ENCODE data around the gene CDH4. TPM values are rescaled to one million over a fixed set of nuclear protein-coding genes. Genes with fewer than 3 reads are reported as not detected.

CDH4 gene
- total and polyA plus RNA-seq, 2 of the 13 experiments (the other 11 are each of a cell fraction or from before 2014, with no cell fraction given), result not detected

- TF ChIP-seq FOXO1 (CRISPR knock-in tag; IDR thresholded peaks at IDR 0.05), result no peak
- no peak for TF ChIP-seq ZNF234 (CRISPR knock-in tag; conservative IDR thresholded peaks at IDR 0.05)
- TF ChIP-seq, protein P1, sequence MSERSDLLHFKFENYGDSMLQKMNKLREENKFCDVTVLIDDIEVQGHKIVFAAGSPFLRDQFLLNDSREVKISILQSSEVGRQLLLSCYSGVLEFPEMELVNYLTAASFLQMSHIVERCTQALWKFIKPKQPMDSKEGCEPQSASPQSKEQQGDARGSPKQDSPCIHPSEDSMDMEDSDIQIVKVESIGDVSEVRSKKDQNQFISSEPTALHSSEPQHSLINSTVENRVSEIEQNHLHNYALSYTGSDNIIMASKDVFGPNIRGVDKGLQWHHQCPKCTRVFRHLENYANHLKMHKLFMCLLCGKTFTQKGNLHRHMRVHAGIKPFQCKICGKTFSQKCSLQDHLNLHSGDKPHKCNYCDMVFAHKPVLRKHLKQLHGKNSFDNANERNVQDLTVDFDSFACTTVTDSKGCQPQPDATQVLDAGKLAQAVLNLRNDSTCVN (CRISPR knock-in tag; IDR thresholded peaks at IDR 0.05; ENCODE audit: borderline replicate concordance), result no peak
- TF ChIP-seq MED1 (CRISPR knock-in tag; IDR thresholded peaks at IDR 0.05), result no peak
- no peak for TF ChIP-seq ZNF263 (CRISPR knock-in tag; IDR thresholded peaks at IDR 0.05)
- no peak for TF ChIP-seq BRF2 (CRISPR knock-in tag; IDR thresholded peaks at IDR 0.05)
- no peak for TF ChIP-seq SMAD3 (CRISPR knock-in tag; IDR thresholded peaks at IDR 0.05)
- TF ChIP-seq ZFP1 (CRISPR knock-in tag; IDR thresholded peaks at IDR 0.05), result no peak
- TF ChIP-seq, protein P2, sequence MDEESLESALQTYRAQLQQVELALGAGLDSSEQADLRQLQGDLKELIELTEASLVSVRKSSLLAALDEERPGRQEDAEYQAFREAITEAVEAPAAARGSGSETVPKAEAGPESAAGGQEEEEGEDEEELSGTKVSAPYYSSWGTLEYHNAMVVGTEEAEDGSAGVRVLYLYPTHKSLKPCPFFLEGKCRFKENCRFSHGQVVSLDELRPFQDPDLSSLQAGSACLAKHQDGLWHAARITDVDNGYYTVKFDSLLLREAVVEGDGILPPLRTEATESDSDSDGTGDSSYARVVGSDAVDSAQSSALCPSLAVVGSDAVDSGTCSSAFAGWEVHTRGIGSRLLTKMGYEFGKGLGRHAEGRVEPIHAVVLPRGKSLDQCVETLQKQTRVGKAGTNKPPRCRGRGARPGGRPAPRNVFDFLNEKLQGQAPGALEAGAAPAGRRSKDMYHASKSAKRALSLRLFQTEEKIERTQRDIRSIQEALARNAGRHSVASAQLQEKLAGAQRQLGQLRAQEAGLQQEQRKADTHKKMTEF (CRISPR knock-in tag; IDR thresholded peaks at IDR 0.05), result no peak
- no peak for TF ChIP-seq ZSCAN12 (CRISPR knock-in tag; IDR thresholded peaks at IDR 0.05)
- no peak for TF ChIP-seq ZNF749 (CRISPR knock-in tag; IDR thresholded peaks at IDR 0.05; ENCODE audit: borderline replicate concordance)
- TF ChIP-seq ZFP82 (CRISPR knock-in tag; IDR thresholded peaks at IDR 0.05; ENCODE audit: borderline replicate concordance), result no peak
- TF ChIP-seq TAF1 (CRISPR knock-in tag; IDR thresholded peaks at IDR 0.05), result no peak
- TF ChIP-seq EED (CRISPR knock-in tag; IDR thresholded peaks at IDR 0.05), result no peak
- TF ChIP-seq ZBTB3 (CRISPR knock-in tag; IDR thresholded peaks at IDR 0.05; ENCODE audit: borderline replicate concordance, low read depth), result no peak
- peak; percentile 31; the same call in 1 of the 2 replicates for TF ChIP-seq TFAP4 (IDR thresholded peaks at IDR 0.05; ENCODE audit: borderline replicate concordance, low read depth)
- TF ChIP-seq ZNF510 (CRISPR knock-in tag; IDR thresholded peaks at IDR 0.05; ENCODE audit: low read depth), result no peak
- no peak for TF ChIP-seq REPIN1 (CRISPR knock-in tag; IDR thresholded peaks at IDR 0.05; ENCODE audit: borderline replicate concordance, low read depth)
- TF ChIP-seq, protein P3, sequence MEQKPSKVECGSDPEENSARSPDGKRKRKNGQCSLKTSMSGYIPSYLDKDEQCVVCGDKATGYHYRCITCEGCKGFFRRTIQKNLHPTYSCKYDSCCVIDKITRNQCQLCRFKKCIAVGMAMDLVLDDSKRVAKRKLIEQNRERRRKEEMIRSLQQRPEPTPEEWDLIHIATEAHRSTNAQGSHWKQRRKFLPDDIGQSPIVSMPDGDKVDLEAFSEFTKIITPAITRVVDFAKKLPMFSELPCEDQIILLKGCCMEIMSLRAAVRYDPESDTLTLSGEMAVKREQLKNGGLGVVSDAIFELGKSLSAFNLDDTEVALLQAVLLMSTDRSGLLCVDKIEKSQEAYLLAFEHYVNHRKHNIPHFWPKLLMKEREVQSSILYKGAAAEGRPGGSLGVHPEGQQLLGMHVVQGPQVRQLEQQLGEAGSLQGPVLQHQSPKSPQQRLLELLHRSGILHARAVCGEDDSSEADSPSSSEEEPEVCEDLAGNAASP (CRISPR knock-in tag; IDR thresholded peaks at IDR 0.05; ENCODE audit: borderline replicate concordance), result 0 out of 2 replicates have a peak, but pooled peaks have one; percentile 25
- TF ChIP-seq, protein P4, sequence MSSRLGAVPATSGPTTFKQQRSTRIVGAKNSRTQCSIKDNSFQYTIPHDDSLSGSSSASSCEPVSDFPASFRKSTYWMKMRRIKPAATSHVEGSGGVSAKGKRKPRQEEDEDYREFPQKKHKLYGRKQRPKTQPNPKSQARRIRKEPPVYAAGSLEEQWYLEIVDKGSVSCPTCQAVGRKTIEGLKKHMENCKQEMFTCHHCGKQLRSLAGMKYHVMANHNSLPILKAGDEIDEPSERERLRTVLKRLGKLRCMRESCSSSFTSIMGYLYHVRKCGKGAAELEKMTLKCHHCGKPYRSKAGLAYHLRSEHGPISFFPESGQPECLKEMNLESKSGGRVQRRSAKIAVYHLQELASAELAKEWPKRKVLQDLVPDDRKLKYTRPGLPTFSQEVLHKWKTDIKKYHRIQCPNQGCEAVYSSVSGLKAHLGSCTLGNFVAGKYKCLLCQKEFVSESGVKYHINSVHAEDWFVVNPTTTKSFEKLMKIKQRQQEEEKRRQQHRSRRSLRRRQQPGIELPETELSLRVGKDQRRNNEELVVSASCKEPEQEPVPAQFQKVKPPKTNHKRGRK (CRISPR knock-in tag; IDR thresholded peaks at IDR 0.05), result no peak
- TF ChIP-seq PLRG1 (conservative IDR thresholded peaks at IDR 0.05), result no peak
- no peak for TF ChIP-seq ZBTB42 (CRISPR knock-in tag; IDR thresholded peaks at IDR 0.05)
These were observed 704.6 kb downstream of the CDH4 start (continued) for GRCh38 chr20:61956396-61957342.

Measured in HepG2 (cell line).